H1 (cell line): Measurements from ENCODE around the gene TNXB. TPM values are rescaled to one million over a fixed set of nuclear protein-coding genes. Genes with fewer than 3 reads are reported as not detected.
"Not testable (repeated sequence)": the region's sequence is repeated elsewhere in the genome, so short reads cannot be mapped to it uniquely, and the experiment has no call there.

ENCODE experiments used
- CTCF ChIA-PET: fragments of 300-600 bp; sonication (Branson Sonifier 250); formaldehyde crosslinking; loops from one replicate; lab custom pipeline; 2021; ENCODE audit not compliant: partially characterized antibody; lab: Charles Lee
- POLR2A ChIA-PET: fragments of 300-600 bp; sonication (Branson Sonifier 250); formaldehyde crosslinking; loops from one replicate; lab custom pipeline; 2021; ENCODE audit warnings: inconsistent platforms; ENCODE audit not compliant: partially characterized antibody; lab: Charles Lee
- DNase-seq, 2 experiments: peaks; one replicate each; pipeline versions ENCODE4 v3.0.0 to v3.0.0-alpha.2; 2010 to 2022; ENCODE audit warnings: low spot score in 2 of 2, low read depth in 1 of 2, mixed read lengths in 1 of 2
- FAIRE-seq: peaks from 2 replicates; lab custom pipeline; 2011; peaks lifted over from hg19 to GRCh38; lab: Jason Lieb, UNC
- H2AFZ ChIP-seq: 2 replicates; pipeline ENCODE4 v1.8.1; 2012; ENCODE audit warnings: low read length, inconsistent platforms
- H2AK5ac ChIP-seq: 2 replicates; pipeline ENCODE4 v1.6.1; 2013; ENCODE audit warnings: low read depth, low read length
- H2BK120ac ChIP-seq: replicated peaks from 2 replicates; pipeline ENCODE3; 2013; ENCODE audit warnings: low read depth, low read length, inconsistent platforms
- H2BK12ac ChIP-seq: 2 replicates; pipeline ENCODE4 v1.6.1; 2013; ENCODE audit warnings: low read depth, low read length
- H2BK15ac ChIP-seq: 2 replicates; pipeline ENCODE4 v1.6.1; 2013; ENCODE audit warnings: low read length
- H2BK20ac ChIP-seq: 2 replicates; pipeline ENCODE4 v1.6.1; 2013; ENCODE audit warnings: low read length
- H2BK5ac ChIP-seq: 2 replicates; pipeline ENCODE4 v1.6.1; 2013; ENCODE audit warnings: low read depth, low read length
- H3K14ac ChIP-seq: 2 replicates; pipeline ENCODE4 v1.6.1; 2013; ENCODE audit warnings: inconsistent platforms; ENCODE audit not compliant: insufficient read length
- H3K18ac ChIP-seq: 2 replicates; pipeline ENCODE4 v1.6.1; 2013; ENCODE audit warnings: low read length; ENCODE audit errors: extremely low read depth
- H3K23ac ChIP-seq: 2 replicates; pipeline ENCODE4 v1.6.1; 2013; ENCODE audit warnings: inconsistent platforms; ENCODE audit not compliant: insufficient read length
- H3K23me2 ChIP-seq: 2 replicates; pipeline ENCODE4 v1.6.1; 2013; ENCODE audit warnings: low read depth, low read length
- H3K27ac ChIP-seq: 2 replicates; pipeline ENCODE4 v1.6.1; 2011; ENCODE audit warnings: low read depth, low read length, inconsistent platforms
- H3K27me3 ChIP-seq, 4 experiments: replicated peaks in 1 of 4; 1 replicate in 1 of 4; 2 replicates in 3 of 4; pipeline versions ENCODE4 v1.6.1 to v1.8.1; 2011 to 2013; ENCODE audit warnings: low read length in 3 of 4, mild to moderate bottlenecking in 3 of 4, inconsistent platforms in 2 of 4, mixed read lengths in 2 of 4, moderate library complexity in 1 of 4; ENCODE audit not compliant: control insufficient read depth in 3 of 4, insufficient read depth in 3 of 4; ENCODE audit errors: extremely low read depth in 1 of 4
- H3K36me3 ChIP-seq, 4 experiments: 2 replicates each; pipeline versions ENCODE4 v1.6.1 to v1.8.1; 2011 to 2013; ENCODE audit warnings: mild to moderate bottlenecking in 4 of 4, low read length in 3 of 4, moderate library complexity in 2 of 4, control low read depth in 1 of 4, inconsistent platforms in 1 of 4; ENCODE audit not compliant: insufficient read depth in 4 of 4, control insufficient read depth in 2 of 4
- H3K4ac ChIP-seq: replicated peaks from 2 replicates; pipeline ENCODE3; 2013; ENCODE audit warnings: low read length, low read depth, mixed read lengths, inconsistent platforms; ENCODE audit not compliant: insufficient read length
- H3K4me1 ChIP-seq, 4 experiments: replicated peaks in 1 of 4; 1 replicate in 1 of 4; 2 replicates in 3 of 4; pipeline versions ENCODE4 v1.6.1 to v1.8.1; 2011 to 2013; ENCODE audit warnings: low read length in 3 of 4, inconsistent platforms in 2 of 4, mixed read lengths in 1 of 4; ENCODE audit not compliant: insufficient read depth in 4 of 4, control insufficient read depth in 3 of 4
- H3K4me2 ChIP-seq, 2 experiments: 2 replicates each; pipeline versions ENCODE4 v1.6.1 to v1.8.1; 2011 to 2013; ENCODE audit warnings: low read depth in 2 of 2, low read length in 2 of 2, control low read depth in 1 of 2, inconsistent platforms in 1 of 2, mild to moderate bottlenecking in 1 of 2; ENCODE audit not compliant: insufficient read depth in 1 of 2
- H3K4me3 ChIP-seq, 4 experiments: fragments of 200-600, 300-600 bp in 1 of 4; sonication (generic), shearing (Covaris generic), sonication (Bioruptor Twin) in 1 of 4; 2 replicates each; pipeline versions ENCODE4 v1.5.1 to v1.8.1; 2011 to 2016; ENCODE audit warnings: low read length in 4 of 4, low read depth in 3 of 4, control low read depth in 2 of 4, inconsistent platforms in 2 of 4, mild to moderate bottlenecking in 2 of 4, mixed read lengths in 1 of 4, moderate library complexity in 1 of 4; ENCODE audit not compliant: insufficient read depth in 2 of 4; ENCODE audit errors: extremely low read depth in 1 of 4
- H3K56ac ChIP-seq: replicated peaks from 2 replicates; pipeline ENCODE3; 2013; ENCODE audit warnings: low read depth, mild to moderate bottlenecking, mixed read lengths, low read length, inconsistent platforms; ENCODE audit not compliant: insufficient read length
- H3K79me1 ChIP-seq: 2 replicates; pipeline ENCODE4 v1.6.1; 2013; ENCODE audit warnings: low read depth, low read length, control low read depth
- H3K79me2 ChIP-seq, 2 experiments: 2 replicates each; pipeline versions ENCODE4 v1.6.1 to v1.8.1; 2012 to 2013; ENCODE audit warnings: low read length in 2 of 2, mild to moderate bottlenecking in 2 of 2, inconsistent platforms in 1 of 2; ENCODE audit not compliant: insufficient read depth in 2 of 2, control insufficient read depth in 1 of 2
- H3K9ac ChIP-seq, 4 experiments: replicated peaks in 1 of 4; 1 replicate in 1 of 4; 2 replicates in 3 of 4; pipeline versions ENCODE4 v1.6.1 to v1.8.1; 2011 to 2013; ENCODE audit warnings: low read depth in 3 of 4, low read length in 3 of 4, control low read depth in 2 of 4, mild to moderate bottlenecking in 2 of 4, moderate library complexity in 2 of 4, inconsistent platforms in 1 of 4; ENCODE audit errors: extremely low read depth in 1 of 4
- H3K9me3 ChIP-seq, 2 experiments: 2 replicates each; pipeline versions ENCODE4 v1.6.1 to v1.8.1; 2012 to 2013; ENCODE audit warnings: mild to moderate bottlenecking in 2 of 2, moderate library complexity in 2 of 2, control low read depth in 1 of 2, inconsistent platforms in 1 of 2, low read depth in 1 of 2, low read length in 1 of 2, mixed read lengths in 1 of 2; ENCODE audit not compliant: insufficient read depth in 2 of 2
- H4K20me1 ChIP-seq, 2 experiments: replicated peaks in 1 of 2; 2 replicates each; pipeline versions ENCODE3 to v1.8.1; 2011 to 2013; ENCODE audit warnings: inconsistent platforms in 2 of 2, low read length in 2 of 2, mild to moderate bottlenecking in 1 of 2; ENCODE audit not compliant: insufficient read depth in 2 of 2, control insufficient read depth in 1 of 2
- H4K5ac ChIP-seq: 2 replicates; pipeline ENCODE4 v1.6.1; 2013; ENCODE audit warnings: low read length, low read depth, mixed read lengths, inconsistent platforms; ENCODE audit not compliant: insufficient read length
- H4K8ac ChIP-seq: 2 replicates; pipeline ENCODE4 v1.8.0; 2013; ENCODE audit warnings: mild to moderate bottlenecking, moderate library complexity, low read length, inconsistent platforms; ENCODE audit not compliant: insufficient read depth; ENCODE audit errors: extremely low read depth
- H4K91ac ChIP-seq: replicated peaks from 2 replicates; pipeline ENCODE3; 2013; ENCODE audit warnings: low read length, mixed read lengths, inconsistent platforms; ENCODE audit not compliant: insufficient read length
- WGBS, 2 experiments: shearing (Covaris generic) in 1 of 2; methylation state at CpG; one replicate each; pipeline versions ENCODE4 v1.1.6 to v1.1.7; 2013 to 2015; ENCODE audit warnings: low lambda C conversion rate in 2 of 2, mixed read lengths in 2 of 2, inconsistent platforms in 1 of 2, low coverage in 1 of 2, missing lambda C conversion rate in 1 of 2; ENCODE audit not compliant: insufficient replicate concordance in 2 of 2, insufficient coverage in 1 of 2, insufficient read length in 1 of 2; ENCODE audit errors: extremely low coverage in 1 of 2, missing lambda C conversion rate in 1 of 2; 5-methylcytosine and 5-hydroxymethylcytosine counted together
- polyA plus RNA-seq, 7 experiments: library from polyadenylated mRNA; depleted of rRNA in 3 of 7; stranded (reverse) in 5 of 7; unstranded in 2 of 7; fragments of >200 nt in 5 of 7; fragments of 200-250 nt in 2 of 7; gene quantifications; 1 replicate in 5 of 7; 2 replicates in 1 of 7; 4 replicates in 1 of 7; pipeline versions ENCODE4 v1.2.1 to v1.2.3, GENCODE V29; 2011 to 2013; ENCODE audit warnings: missing spikeins in 2 of 7, mixed read lengths in 2 of 7
- total RNA-seq: library from RNA; stranded (reverse); fragmentation: NEBNext Ultra II Directional; extraction: Animal tissue kit (Norgen Biotek cat#: 25700); gene quantifications from 2 replicates; pipeline ENCODE4 v1.2.1, GENCODE V29; 2021

TNXB gene
- total and polyA plus RNA-seq, 2 of the 8 experiments (the other 6 are each of a cell fraction or from before 2014, with no cell fraction given): 3.1 to 4.8 TPM

DNA sequence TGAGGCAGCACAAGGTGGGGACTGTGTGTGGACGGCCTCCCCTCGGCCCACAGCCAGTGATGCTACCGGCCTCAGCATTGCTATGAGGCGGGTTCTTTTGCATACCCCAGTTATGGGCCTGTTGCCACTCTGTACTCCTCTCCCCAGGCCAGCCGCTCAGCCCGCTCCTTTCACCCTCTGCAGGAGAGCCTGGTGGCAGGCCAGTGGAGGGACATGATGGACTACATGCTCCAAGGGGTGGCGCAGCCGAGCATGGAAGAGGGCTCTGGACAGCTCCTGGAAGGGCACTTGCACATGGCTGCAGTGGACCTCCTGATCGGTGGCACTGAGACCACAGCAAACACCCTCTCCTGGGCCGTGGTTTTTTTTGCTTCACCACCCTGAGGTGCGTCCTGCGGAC, 102.1 kb downstream of the TNXB start:
- H3K14ac ChIP-seq, H3K4me2 ChIP-seq, H3K27ac ChIP-seq, CTCF ChIA-PET, H2BK5ac ChIP-seq, H3K4ac ChIP-seq, H3K9ac ChIP-seq, H3K4me3 ChIP-seq, H3K9me3 ChIP-seq, H2BK120ac ChIP-seq, H2BK20ac ChIP-seq, H2BK12ac ChIP-seq, H3K18ac ChIP-seq, H3K23me2 ChIP-seq, H2BK15ac ChIP-seq, H4K91ac ChIP-seq, H4K8ac ChIP-seq, H3K79me2 ChIP-seq, H2AFZ ChIP-seq, H3K23ac ChIP-seq, H3K79me1 ChIP-seq, H3K4me1 ChIP-seq, H3K56ac ChIP-seq, H3K27me3 ChIP-seq, H2AK5ac ChIP-seq, H4K20me1 ChIP-seq, H3K36me3 ChIP-seq, POLR2A ChIA-PET, H4K5ac ChIP-seq, FAIRE-seq: not testable (repeated sequence)
- 83% methylated on average over 4 of the region's 12 CpGs; no CpG with 5 or more reads in 1 of the 2 experiments for WGBS, 2 experiments
- DNase-seq: peak in 1 of 2 experiments; percentile 27

GRCh38 chr6:32005991-32006529, 103.1 kb downstream of the TNXB start:
- H3K4ac ChIP-seq, H3K18ac ChIP-seq, H3K56ac ChIP-seq, H3K27ac ChIP-seq, H3K9me3 ChIP-seq, H3K79me2 ChIP-seq, H4K8ac ChIP-seq, H3K79me1 ChIP-seq, H2BK5ac ChIP-seq, H2AK5ac ChIP-seq, CTCF ChIA-PET, H4K91ac ChIP-seq, H3K23me2 ChIP-seq, H2AFZ ChIP-seq, H2BK20ac ChIP-seq, DNase-seq, H3K27me3 ChIP-seq, H2BK12ac ChIP-seq, H3K14ac ChIP-seq, POLR2A ChIA-PET, FAIRE-seq, H4K5ac ChIP-seq, H3K4me3 ChIP-seq, H2BK120ac ChIP-seq, H3K4me2 ChIP-seq, H3K4me1 ChIP-seq, H3K36me3 ChIP-seq, H3K23ac ChIP-seq, H3K9ac ChIP-seq, H4K20me1 ChIP-seq, H2BK15ac ChIP-seq: not testable (repeated sequence)
- 79% methylated on average over 3 of the region's 8 CpGs; no CpG with 5 or more reads in 1 of the 2 experiments for WGBS, 2 experiments
